ENCODE data around the gene AGPAT3. TPM values are rescaled to one million over a fixed set of nuclear protein-coding genes. Genes with fewer than 3 reads are reported as not detected.

Gene AGPAT3
- total and polyA plus RNA-seq, 10 of the 15 experiments (the other 5 are each of a cell fraction or from before 2014, with no cell fraction given), result 1.2 to 110 (median 30.8) TPM

- TF ChIP-seq RB1 (IDR thresholded peaks at IDR 0.05; ENCODE audit: borderline replicate concordance) (0 out of 2 replicates have a peak, but pooled peaks have one; percentile 75), CBX3 (IDR thresholded peaks at IDR 0.05; ENCODE audit: borderline replicate concordance, low read depth) (no peak), NR2C1 (IDR thresholded peaks at IDR 0.05) (peak; percentile 96), SUPT20H (IDR thresholded peaks at IDR 0.05; ENCODE audit: borderline replicate concordance, control insufficient read depth, low read depth, low read length) (no peak), CUX1 (IDR thresholded peaks at IDR 0.05; ENCODE audit: insufficient replicate concordance, low read depth, low read length) (no peak), GATAD2B (conservative IDR thresholded peaks at IDR 0.05; ENCODE audit: low read depth) (no peak; the same call in none of the 2 replicates), ATF7 (IDR thresholded peaks at IDR 0.05; ENCODE audit: low read depth) (no peak), NR2F1 (conservative IDR thresholded peaks at IDR 0.05) (peak; percentile 100), NR2C2 (IDR thresholded peaks at IDR 0.05; ENCODE audit: borderline replicate concordance, control insufficient read depth, insufficient read length, low read depth) (no peak), YBX1 (IDR thresholded peaks at IDR 0.05) (no peak), MTA2 (IDR thresholded peaks at IDR 0.05; ENCODE audit: low read depth) (no peak), RELB (IDR thresholded peaks at IDR 0.05; ENCODE audit: low read depth) (0 out of 2 replicates have a peak, but pooled peaks have one; percentile 4), ESRRA (IDR thresholded peaks at IDR 0.05; ENCODE audit: low read length) (peak; percentile 49; the same call in 1 of the 2 replicates), TARDBP (IDR thresholded peaks at IDR 0.05; ENCODE audit: borderline replicate concordance) (no peak), SIN3A (IDR thresholded peaks at IDR 0.05; ENCODE audit: low read depth, low read length) (peak; percentile 61; the same call in 1 of the 2 replicates), PKNOX1 (IDR thresholded peaks at IDR 0.05) (no peak), IRF4 (IDR thresholded peaks at IDR 0.05; ENCODE audit: low read depth, low read length) (no peak), FOXM1 (IDR thresholded peaks at IDR 0.05; ENCODE audit: low read depth, low read length) (no peak), STAT3 (IDR thresholded peaks at IDR 0.05; ENCODE audit: low read depth, low read length) (no peak), FOXK2 (IDR thresholded peaks at IDR 0.05) (no peak), NKRF (conservative IDR thresholded peaks at IDR 0.05) (peak; percentile 33)
These were observed 147.7 kb downstream of the AGPAT3 start (continued) for GRCh38 chr21:44012474-44013379.
